TTC549 (cell line): ENCODE results near the gene WNT10A.

Source experiments
- FAIRE-seq: peaks from 2 replicates; lab custom pipeline; 2012; peaks lifted over from hg19 to GRCh38; lab: Jason Lieb, UNC

WNT10A gene

GRCh38 chr2:218877331-218877730 is 3.3 kb upstream of the WNT10A start:
- no peak for FAIRE-seq

- no peak for FAIRE-seq
Measured at GRCh38 chr2:218877891-218878290, 2.8 kb upstream of the WNT10A start.

- no peak for FAIRE-seq
Measured at GRCh38 chr2:218878486-218878885, 2.2 kb upstream of the WNT10A start.

- no peak for FAIRE-seq
Measured at GRCh38 chr2:218878926-218879761, 1.5 kb upstream of the WNT10A start.

GRCh38 chr2:218879776-218880101 is 913 bp upstream of the WNT10A start:
- no peak for FAIRE-seq

GRCh38 chr2:218880859-218881594 is 375 bp downstream of the WNT10A start:
- no peak for FAIRE-seq

- FAIRE-seq: no peak
Measured at GRCh38 chr2:218881744-218882460, 1.2 kb downstream of the WNT10A start.

GRCh38 chr2:218882461-218882816 is 1.8 kb downstream of the WNT10A start:
- FAIRE-seq: no peak

- no peak for FAIRE-seq
Measured at GRCh38 chr2:218882866-218883366, 2.3 kb downstream of the WNT10A start.

GRCh38 chr2:218883491-218884490 is 3.1 kb downstream of the WNT10A start:
- FAIRE-seq: no peak

GRCh38 chr2:218884519-218884918 is 3.9 kb downstream of the WNT10A start:
- FAIRE-seq: no peak

GRCh38 chr2:218885981-218886947 is 5.6 kb downstream of the WNT10A start:
- no peak for FAIRE-seq

GRCh38 chr2:218887079-218887478 is 6.4 kb downstream of the WNT10A start:
- no peak for FAIRE-seq

GRCh38 chr2:218888341-218888740 is 7.7 kb downstream of the WNT10A start:
- FAIRE-seq: no peak

- no peak for FAIRE-seq
Measured at GRCh38 chr2:218889937-218890336, 9.3 kb downstream of the WNT10A start.

- no peak for FAIRE-seq
Measured at GRCh38 chr2:218890369-218890768, 9.7 kb downstream of the WNT10A start.

- FAIRE-seq: no peak
Measured at GRCh38 chr2:218891275-218892135, 10.9 kb downstream of the WNT10A start.

- FAIRE-seq: no peak
Measured at GRCh38 chr2:218892693-218893348, 12.2 kb downstream of the WNT10A start.
